Hypothalamus (tissue), 51 donors: ENCODE results near the gene GNG3.
A peak's percentile ranks its signal among the peaks of the same experiment; 100 is the strongest.

ENCODE experiments used
- DNase-seq, 51 donors: peaks; one replicate each; lab custom pipeline; 2025; lab: John Stamatoyannopoulos, UW

Gene GNG3

GRCh38 chr11:62752994-62753735, 45.7 kb downstream of the GNG3 start:
- peak in 1 of 51 donors; percentile 35 for DNase-seq

DNA sequence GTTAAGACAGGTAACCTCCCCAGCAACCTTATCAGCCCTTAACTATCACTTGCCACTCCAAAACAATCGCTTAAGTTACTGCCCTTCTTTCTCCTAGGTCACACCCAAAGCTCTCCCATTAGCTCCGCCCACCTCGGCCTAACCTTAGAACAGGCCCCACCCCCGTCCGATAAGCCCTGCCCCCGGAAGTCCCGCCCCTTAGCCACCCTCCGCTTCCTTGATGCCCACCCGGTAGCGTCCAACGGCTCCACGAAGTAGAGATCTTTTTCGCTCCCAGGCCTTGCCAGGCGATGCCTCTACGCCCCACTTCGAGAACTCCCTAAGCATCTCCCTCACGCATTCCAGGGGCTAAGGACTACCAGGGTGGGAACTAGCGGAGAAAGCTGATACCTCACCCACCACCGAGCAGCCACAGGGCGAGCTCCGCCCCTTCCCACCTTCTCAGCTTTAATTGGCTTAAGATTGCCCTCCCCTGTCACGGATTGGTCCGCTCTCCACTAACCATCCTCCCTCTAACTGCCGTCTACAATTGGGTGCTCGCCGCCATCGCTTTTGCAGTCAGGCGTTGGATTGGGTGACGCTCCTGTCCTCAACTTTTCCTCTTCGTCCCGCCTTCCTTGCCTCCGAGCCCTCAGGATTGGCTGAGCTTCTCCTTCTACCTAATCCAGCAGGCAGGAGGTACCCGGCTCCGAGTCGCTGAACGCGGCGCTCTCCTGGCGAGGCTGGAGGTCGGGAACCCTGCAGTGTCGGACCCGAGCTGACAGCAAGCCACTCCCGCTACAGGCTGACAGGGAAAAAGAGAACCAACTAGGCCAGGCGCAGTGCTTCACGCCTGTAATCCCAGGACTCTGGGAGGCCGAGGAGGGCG, 46.5 kb downstream of the GNG3 start, which contains the start of gene ZBTB3:
ZBTB3 (minus strand) TSS at position 425 of the 868 bp plus-strand sequence. CDS start 496 bp downstream, outside the sequence.
- DNase-seq = peak; percentile 79 to 100 (median 98)

- peak in 1 of 51 donors; percentile 8 for DNase-seq
These were observed 47.7 kb downstream of the GNG3 start for GRCh38 chr11:62755086-62755615.

DNA sequence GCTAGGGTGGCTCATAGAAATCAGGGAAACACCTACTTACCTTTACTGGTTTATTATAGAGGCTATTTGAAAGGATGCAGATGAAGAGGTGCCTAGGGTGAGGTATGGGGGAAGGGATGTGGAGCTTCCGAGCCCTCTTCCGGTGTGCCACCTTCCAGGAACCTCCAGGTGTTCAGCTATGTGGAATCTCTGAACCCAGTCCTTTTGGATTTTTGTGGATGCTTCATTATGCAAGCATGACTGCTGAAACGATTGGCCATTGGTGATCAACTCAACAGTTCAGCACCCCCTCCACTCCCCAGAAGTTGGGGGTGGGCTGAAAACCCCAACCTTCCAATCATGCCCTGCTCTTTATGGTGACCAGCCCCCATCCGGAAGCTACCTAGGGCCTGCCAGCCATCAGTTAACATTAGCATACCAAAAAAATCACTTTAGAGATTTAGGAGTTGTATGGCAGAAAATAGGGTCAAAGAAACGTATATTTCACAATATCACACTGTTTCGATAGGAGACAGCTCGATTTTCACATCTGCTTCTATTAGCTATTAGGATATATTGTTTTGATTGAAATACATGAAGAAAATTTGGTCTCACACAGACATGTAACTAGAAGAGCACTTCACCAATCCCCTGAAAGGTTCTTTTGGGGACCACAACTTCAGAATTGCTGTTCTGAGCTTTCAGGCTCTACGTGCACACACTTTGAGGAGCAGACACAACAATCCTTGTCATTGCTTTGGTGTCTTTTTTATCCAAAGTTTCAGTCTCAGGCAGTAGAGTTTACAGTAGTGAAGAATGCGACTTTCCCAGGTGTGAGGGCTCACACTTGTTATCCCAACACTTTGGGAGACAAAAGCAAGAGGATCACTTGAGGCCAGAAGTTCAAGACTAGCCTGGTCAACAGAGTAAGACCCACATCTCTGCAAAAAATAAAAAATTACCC, 50.6 kb downstream of the GNG3 start:
- no peak for DNase-seq
